Ovary (tissue), 9 donors: ENCODE measurements around the gene WDR76. TPM values are rescaled to one million over a fixed set of nuclear protein-coding genes. Genes with fewer than 3 reads are reported as not detected.

ENCODE experiments used
- DNase-seq, 5 donors: peaks; one replicate each; pipeline ENCODE4 v3.0.0-alpha.2; 2019 to 2020
- H3K27ac ChIP-seq, 2 donors: fragments of 200-600 bp; one replicate each; pipeline versions ENCODE4 v1.5.1 to v1.8.0; 2019 to 2022
- H3K27me3 ChIP-seq: fragments of 200-600 bp; one replicate; pipeline ENCODE4 v1.8.0; 2022
- H3K36me3 ChIP-seq: fragments of 200-600 bp; sonication (generic); one replicate; pipeline ENCODE4 v1.5.1; 2019
- H3K4me1 ChIP-seq: one replicate; pipeline ENCODE4 v1.8.1; 2013; ENCODE audit warnings: mild to moderate bottlenecking, moderate library complexity; ENCODE audit not compliant: insufficient read depth
- H3K4me3 ChIP-seq: fragments of 200-600 bp; sonication (generic); one replicate; pipeline ENCODE4 v1.5.1; 2017
- H3K9me3 ChIP-seq, 2 donors: fragments of 200-600 bp in 1 of 2; sonication (generic) in 1 of 2; one replicate each; pipeline versions ENCODE4 v1.5.1 to v1.8.1; 2013 to 2019; ENCODE audit warnings: mild to moderate bottlenecking in 1 of 2, moderate library complexity in 1 of 2
- CTCF ChIP-seq, 3 donors: fragments of 450-650 bp in 2 of 3; fragments of 200-600 bp in 1 of 3; IDR thresholded peaks; one replicate each; pipeline versions ENCODE4 v1.5.1 to v1.8.0; 2016 to 2022; ENCODE audit warnings: antibody characterized with exemption in 3 of 3, mild to moderate bottlenecking in 1 of 3
- EP300 ChIP-seq: sonication (generic); formaldehyde crosslinking; IDR thresholded peaks from one replicate; pipeline ENCODE4 v1.6.1; 2017; ENCODE audit warnings: antibody characterized with exemption
- POLR2A ChIP-seq: fragments of 450-650 bp; IDR thresholded peaks from one replicate; pipeline ENCODE4 v1.6.1; 2017; ENCODE audit warnings: antibody characterized with exemption, mild to moderate bottlenecking, moderate library complexity
- WGBS, 3 donors: extraction: QIAGEN DNeasy Blood & Tissue Kit in 1 of 3; methylation state at CpG; one replicate each; pipeline versions ENCODE4 v1.1.5 to v1.1.7; 2013 to 2017; 5-methylcytosine and 5-hydroxymethylcytosine counted together
- intact Hi-C, 4 donors: fragments of 100-400 bp; cut with DNase I; formaldehyde crosslinking; loops; one replicate each; pipeline versions ENCODE4 v1.11.0 to v1.15.1; 2022 to 2023
- polyA plus RNA-seq, 2 donors: library from polyadenylated mRNA; stranded (reverse); fragments of 200-250 nt in 1 of 2; fragments of 350-450 nt in 1 of 2; fragmentation: Illumina TruSeq in 1 of 2; extraction: RNeasy Lipid Tissue Mini Kit (QIAGEN cat#74804) in 1 of 2; gene quantifications; one replicate each; pipeline ENCODE4 v1.2.3, GENCODE V29; 2013 to 2014
- total RNA-seq, 7 donors: library from RNA; depleted of rRNA in 2 of 7; stranded (reverse); fragments of >200 nt in 2 of 7; fragmentation: NEBNext Ultra II Directional in 3 of 7; extraction: Animal tissue kit (Norgen Biotek cat#: 25700) in 3 of 7; gene quantifications; one replicate each; pipeline versions ENCODE4 v1.1.0 to v1.2.4, GENCODE V29; 2016 to 2023
- donor health status: DM: no; HTN: no; CAD: no; lungs with moderate emphysema.
- donor health status: DM: no; HTN: no; CAD: no.
- donor health status: Bipolar disorder and iron deficiency.
- donor health status: DM: yes; HTN: yes; CAD: no.
- donor health status: DM: no; HTN: no; CAD: no.
- donor health status: DM: yes; HTN: yes; CAD: no.

WDR76 gene
- total and polyA plus RNA-seq, 9 donors, result 2.4 to 6.2 (median 4.0) TPM

- WGBS, 3 donors, result 18 to 26% (median 22%) methylated on average over 1 of the region's 1 CpG
- Histone ChIP-seq H3K27ac (no peak overlapping the region), H3K9me3 (no peaks in the 10 kb centered on the region), H3K27me3 (no peaks in the 10 kb centered on the region), H3K4me1 (peaks cover 2% of the 10 kb centered on the region), H3K4me3 (no peak overlapping the region), H3K36me3 (no peaks in the 10 kb centered on the region)
- no peak for DNase-seq
- no peak for TF ChIP-seq CTCF (IDR thresholded peaks at IDR 0.05)
- TF ChIP-seq EP300, result no peak
- no peak for TF ChIP-seq POLR2A
- intact Hi-C loops, result loop anchor here in 1 of 4 donors (10.0 kb wide), 1 partner anchor 331 kb away; no protein-coding TSS in a partner anchor
Observed at GRCh38 chr15:43893956-43894355, 67.2 kb downstream of the WDR76 start.

- Histone ChIP-seq H3K36me3 (no peaks in the 10 kb centered on the region), H3K4me1 (peaks cover 2% of the 10 kb centered on the region), H3K27me3 (no peaks in the 10 kb centered on the region), H3K9me3 (no peaks in the 10 kb centered on the region), H3K4me3 (no peak overlapping the region), H3K27ac (no peak overlapping the region)
- intact Hi-C loops, result loop anchor here in 1 of 4 donors (10.0 kb wide), 1 partner anchor 329 kb away; no protein-coding TSS in a partner anchor
- WGBS, 3 donors, result 47 to 55% (median 54%) methylated on average over 5 of the region's 5 CpGs
- DNase-seq, result no peak
- no peak for TF ChIP-seq CTCF (IDR thresholded peaks at IDR 0.05)
- TF ChIP-seq EP300, result no peak
- no peak for TF ChIP-seq POLR2A
Observed at GRCh38 chr15:43895586-43895985, 68.8 kb downstream of the WDR76 start.

GRCh38 chr15:43896543-43896942, 69.7 kb downstream of the WDR76 start:
- no peaks in the 10 kb centered on the region for H3K36me3 ChIP-seq
- H3K27me3 ChIP-seq, result no peaks in the 10 kb centered on the region
- DNase-seq, result no peak
- intact Hi-C loops, result loop anchor here in 1 of 4 donors (10.0 kb wide), 1 partner anchor 328 kb away; no protein-coding TSS in a partner anchor
- WGBS, 3 donors, result 94 to 100% (median 96%) methylated on average over 1 of the region's 1 CpG
- no peak overlapping the region for H3K27ac ChIP-seq
- no peaks in the 10 kb centered on the region for H3K9me3 ChIP-seq
- no peak for TF ChIP-seq CTCF (IDR thresholded peaks at IDR 0.05)
- TF ChIP-seq EP300, result no peak
- TF ChIP-seq POLR2A, result no peak
- peaks cover 2% of the 10 kb centered on the region for H3K4me1 ChIP-seq
- H3K4me3 ChIP-seq, result no peak overlapping the region

- WGBS, 3 donors, result 33 to 59% (median 41%) methylated on average over 2 of the region's 2 CpGs
- DNase-seq, result no peak
- H3K27me3 ChIP-seq, result no peaks in the 10 kb centered on the region
- no peaks in the 10 kb centered on the region for H3K9me3 ChIP-seq
- H3K4me3 ChIP-seq, result no peak overlapping the region
- no peak for TF ChIP-seq CTCF (IDR thresholded peaks at IDR 0.05)
- TF ChIP-seq POLR2A, result no peak
- TF ChIP-seq EP300, result no peak
- H3K36me3 ChIP-seq, result no peaks in the 10 kb centered on the region
- H3K4me1 ChIP-seq, result no peaks in the 10 kb centered on the region
- intact Hi-C loops, result loop anchor here in 1 of 4 donors (10.0 kb wide), 1 partner anchor 326 kb away; no protein-coding TSS in a partner anchor
- no peak overlapping the region for H3K27ac ChIP-seq
Observed at GRCh38 chr15:43898891-43899290, 72.1 kb downstream of the WDR76 start.
